HG03378 (cell line): ENCODE results near the gene NOXO1.
"Not testable (repeated sequence)": the region's sequence is repeated elsewhere in the genome, so short reads cannot be mapped to it uniquely, and the experiment has no call there.

Source experiments
- ATAC-seq: cut with Tn5 transposase; IDR thresholded peaks from one replicate; pipeline ENCODE4 v1.9.1; 2021; ENCODE audit warnings: mild to moderate bottlenecking, moderate library complexity; ENCODE audit not compliant: unreplicated experiment

NOXO1 gene

GRCh38 chr16:2011726-2012125 lies 30.5 kb upstream of the NOXO1 start:
- not testable (repeated sequence) for ATAC-seq

- ATAC-seq: no peak
Measured at GRCh38 chr16:2009791-2010510, 28.7 kb upstream of the NOXO1 start, which contains the start of gene ZNF598. TSS of gene ZNF598 (minus strand) at chr16:2009821.

GRCh38 chr16:2009164-2009711 lies 28.0 kb upstream of the NOXO1 start:
- no peak for ATAC-seq

- ATAC-seq: no peak
Measured at GRCh38 chr16:2008631-2009163, 27.4 kb upstream of the NOXO1 start.

GRCh38 chr16:2008009-2008526 lies 26.8 kb upstream of the NOXO1 start:
- no peak for ATAC-seq

GRCh38 chr16:2007081-2007836 lies 26.0 kb upstream of the NOXO1 start:
- ATAC-seq: no peak

GRCh38 chr16:2006317-2006716 lies 25.0 kb upstream of the NOXO1 start:
- no peak for ATAC-seq

GRCh38 chr16:2005646-2006045 lies 24.4 kb upstream of the NOXO1 start:
- no peak for ATAC-seq

- no peak for ATAC-seq
Measured at GRCh38 chr16:2004795-2005517, 23.7 kb upstream of the NOXO1 start.

GRCh38 chr16:2003827-2004641 lies 22.8 kb upstream of the NOXO1 start:
- ATAC-seq: no peak

GRCh38 chr16:2003231-2003826 lies 22.1 kb upstream of the NOXO1 start:
- no peak for ATAC-seq

GRCh38 chr16:2002406-2003230 lies 21.3 kb upstream of the NOXO1 start:
- ATAC-seq: no peak

GRCh38 chr16:2001456-2002355 lies 20.4 kb upstream of the NOXO1 start:
- no peak for ATAC-seq

- ATAC-seq: no peak
Measured at GRCh38 chr16:2001035-2001434, 19.8 kb upstream of the NOXO1 start.

- no peak for ATAC-seq
Measured at GRCh38 chr16:1999866-2000514, 18.7 kb upstream of the NOXO1 start.

GRCh38 chr16:1998852-1999801 lies 17.9 kb upstream of the NOXO1 start:
- ATAC-seq: no peak
